ENCODE data around the gene PLEKHA7. TPM values are rescaled to one million over a fixed set of nuclear protein-coding genes. Genes with fewer than 3 reads are reported as not detected.
A peak's percentile ranks its signal among the peaks of the same experiment; 100 is the strongest.

Gene PLEKHA7
- total and polyA plus RNA-seq, 2 of the 13 experiments (the other 11 are each of a cell fraction or from before 2014, with no cell fraction given), result 17.5 to 18.7 TPM

DNA sequence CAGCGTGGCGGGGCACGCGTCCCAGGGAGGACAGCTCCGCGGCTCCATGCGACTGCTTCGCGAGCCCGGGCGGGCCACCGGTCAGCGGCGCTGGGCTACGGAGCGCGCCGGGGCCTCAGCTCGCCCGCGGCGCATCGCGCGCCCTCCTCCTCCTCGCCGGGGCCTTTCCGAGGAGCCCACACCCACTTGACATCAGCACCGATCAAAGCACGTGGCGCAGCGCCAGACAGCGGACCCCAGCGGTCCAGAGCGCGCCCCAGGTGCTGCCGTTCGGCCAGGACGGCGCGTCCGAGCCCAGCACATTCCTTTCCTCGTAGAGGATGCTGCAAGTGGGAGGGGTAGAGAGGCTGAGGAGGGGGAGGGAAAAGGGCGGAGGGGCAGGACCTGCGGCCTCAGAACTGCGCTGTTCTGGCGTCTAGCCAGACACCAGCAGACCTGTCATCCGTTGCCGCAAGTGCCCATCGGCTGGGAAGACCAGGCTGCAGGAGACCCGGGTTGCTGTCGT, 88.6 kb downstream of the PLEKHA7 start (continued):
- TF ChIP-seq HNRNPLL (IDR thresholded peaks at IDR 0.05; ENCODE audit: low read depth, low read length, poor library complexity, severe bottlenecking) (no peak), CHD2 (IDR thresholded peaks at IDR 0.05; ENCODE audit: low read depth, low read length) (0 out of 2 replicates have a peak, but pooled peaks have one; percentile 23), ZNF350 (CRISPR knock-in tag; IDR thresholded peaks at IDR 0.05; ENCODE audit: borderline replicate concordance, low read depth) (no peak), ZFYVE20 (CRISPR knock-in tag; IDR thresholded peaks at IDR 0.05; ENCODE audit: borderline replicate concordance, low read depth) (no peak), MAZ (IDR thresholded peaks at IDR 0.05; ENCODE audit: borderline replicate concordance, low read depth, low read length) (peak; percentile 58; the same call in 1 of the 2 replicates), MAZ (CRISPR knock-in tag; IDR thresholded peaks at IDR 0.05; ENCODE audit: low read depth) (no peak; the same call in 1 of the 2 replicates), DNMT1 (CRISPR knock-in tag; IDR thresholded peaks at IDR 0.05) (no peak), MTA1 (CRISPR knock-in tag; IDR thresholded peaks at IDR 0.05; ENCODE audit: borderline replicate concordance) (peak; percentile 47; the same call in 1 of the 2 replicates), ZNF484 (CRISPR knock-in tag; IDR thresholded peaks at IDR 0.05; ENCODE audit: borderline replicate concordance, low read depth) (no peak), RXRB (CRISPR knock-in tag; IDR thresholded peaks at IDR 0.05; ENCODE audit: borderline replicate concordance) (no peak), ZNF782 (CRISPR knock-in tag; IDR thresholded peaks at IDR 0.05; ENCODE audit: borderline replicate concordance) (0 out of 2 replicates have a peak, but pooled peaks have one; percentile 26), ATF7-NPFF (CRISPR knock-in tag; IDR thresholded peaks at IDR 0.05; ENCODE audit: low read depth) (0 out of 2 replicates have a peak, but pooled peaks have one; percentile 33), MXI1 (IDR thresholded peaks at IDR 0.05; ENCODE audit: borderline replicate concordance, low read depth, low read length) (peak; percentile 83; the same call in 2 of the 3 replicates), HDAC1 (CRISPR knock-in tag; IDR thresholded peaks at IDR 0.05) (no peak), HOXA7 (CRISPR knock-in tag; IDR thresholded peaks at IDR 0.05) (no peak)
- TF ChIP-seq, protein P1, sequence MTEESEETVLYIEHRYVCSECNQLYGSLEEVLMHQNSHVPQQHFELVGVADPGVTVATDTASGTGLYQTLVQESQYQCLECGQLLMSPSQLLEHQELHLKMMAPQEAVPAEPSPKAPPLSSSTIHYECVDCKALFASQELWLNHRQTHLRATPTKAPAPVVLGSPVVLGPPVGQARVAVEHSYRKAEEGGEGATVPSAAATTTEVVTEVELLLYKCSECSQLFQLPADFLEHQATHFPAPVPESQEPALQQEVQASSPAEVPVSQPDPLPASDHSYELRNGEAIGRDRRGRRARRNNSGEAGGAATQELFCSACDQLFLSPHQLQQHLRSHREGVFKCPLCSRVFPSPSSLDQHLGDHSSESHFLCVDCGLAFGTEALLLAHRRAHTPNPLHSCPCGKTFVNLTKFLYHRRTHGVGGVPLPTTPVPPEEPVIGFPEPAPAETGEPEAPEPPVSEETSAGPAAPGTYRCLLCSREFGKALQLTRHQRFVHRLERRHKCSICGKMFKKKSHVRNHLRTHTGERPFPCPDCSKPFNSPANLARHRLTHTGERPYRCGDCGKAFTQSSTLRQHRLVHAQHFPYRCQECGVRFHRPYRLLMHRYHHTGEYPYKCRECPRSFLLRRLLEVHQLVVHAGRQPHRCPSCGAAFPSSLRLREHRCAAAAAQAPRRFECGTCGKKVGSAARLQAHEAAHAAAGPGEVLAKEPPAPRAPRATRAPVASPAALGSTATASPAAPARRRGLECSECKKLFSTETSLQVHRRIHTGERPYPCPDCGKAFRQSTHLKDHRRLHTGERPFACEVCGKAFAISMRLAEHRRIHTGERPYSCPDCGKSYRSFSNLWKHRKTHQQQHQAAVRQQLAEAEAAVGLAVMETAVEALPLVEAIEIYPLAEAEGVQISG (CRISPR knock-in tag; IDR thresholded peaks at IDR 0.05), result no peak
- TF ChIP-seq, protein P2, sequence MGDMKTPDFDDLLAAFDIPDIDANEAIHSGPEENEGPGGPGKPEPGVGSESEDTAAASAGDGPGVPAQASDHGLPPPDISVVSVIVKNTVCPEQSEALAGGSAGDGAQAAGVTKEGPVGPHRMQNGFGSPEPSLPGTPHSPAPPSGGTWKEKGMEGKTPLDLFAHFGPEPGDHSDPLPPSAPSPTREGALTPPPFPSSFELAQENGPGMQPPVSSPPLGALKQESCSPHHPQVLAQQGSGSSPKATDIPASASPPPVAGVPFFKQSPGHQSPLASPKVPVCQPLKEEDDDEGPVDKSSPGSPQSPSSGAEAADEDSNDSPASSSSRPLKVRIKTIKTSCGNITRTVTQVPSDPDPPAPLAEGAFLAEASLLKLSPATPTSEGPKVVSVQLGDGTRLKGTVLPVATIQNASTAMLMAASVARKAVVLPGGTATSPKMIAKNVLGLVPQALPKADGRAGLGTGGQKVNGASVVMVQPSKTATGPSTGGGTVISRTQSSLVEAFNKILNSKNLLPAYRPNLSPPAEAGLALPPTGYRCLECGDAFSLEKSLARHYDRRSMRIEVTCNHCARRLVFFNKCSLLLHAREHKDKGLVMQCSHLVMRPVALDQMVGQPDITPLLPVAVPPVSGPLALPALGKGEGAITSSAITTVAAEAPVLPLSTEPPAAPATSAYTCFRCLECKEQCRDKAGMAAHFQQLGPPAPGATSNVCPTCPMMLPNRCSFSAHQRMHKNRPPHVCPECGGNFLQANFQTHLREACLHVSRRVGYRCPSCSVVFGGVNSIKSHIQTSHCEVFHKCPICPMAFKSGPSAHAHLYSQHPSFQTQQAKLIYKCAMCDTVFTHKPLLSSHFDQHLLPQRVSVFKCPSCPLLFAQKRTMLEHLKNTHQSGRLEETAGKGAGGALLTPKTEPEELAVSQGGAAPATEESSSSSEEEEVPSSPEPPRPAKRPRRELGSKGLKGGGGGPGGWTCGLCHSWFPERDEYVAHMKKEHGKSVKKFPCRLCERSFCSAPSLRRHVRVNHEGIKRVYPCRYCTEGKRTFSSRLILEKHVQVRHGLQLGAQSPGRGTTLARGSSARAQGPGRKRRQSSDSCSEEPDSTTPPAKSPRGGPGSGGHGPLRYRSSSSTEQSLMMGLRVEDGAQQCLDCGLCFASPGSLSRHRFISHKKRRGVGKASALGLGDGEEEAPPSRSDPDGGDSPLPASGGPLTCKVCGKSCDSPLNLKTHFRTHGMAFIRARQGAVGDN (CRISPR knock-in tag; IDR thresholded peaks at IDR 0.05), result peak; percentile 86
- TF ChIP-seq, protein P3, sequence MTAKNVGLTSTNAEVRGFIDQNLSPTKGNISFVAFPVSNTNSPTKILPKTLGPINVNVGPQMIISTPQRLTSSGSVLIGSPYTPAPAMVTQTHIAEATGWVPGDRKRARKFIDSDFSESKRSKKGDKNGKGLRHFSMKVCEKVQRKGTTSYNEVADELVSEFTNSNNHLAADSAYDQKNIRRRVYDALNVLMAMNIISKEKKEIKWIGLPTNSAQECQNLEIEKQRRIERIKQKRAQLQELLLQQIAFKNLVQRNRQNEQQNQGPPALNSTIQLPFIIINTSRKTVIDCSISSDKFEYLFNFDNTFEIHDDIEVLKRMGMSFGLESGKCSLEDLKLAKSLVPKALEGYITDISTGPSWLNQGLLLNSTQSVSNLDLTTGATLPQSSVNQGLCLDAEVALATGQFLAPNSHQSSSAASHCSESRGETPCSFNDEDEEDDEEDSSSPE (CRISPR knock-in tag; IDR thresholded peaks at IDR 0.05), result peak; percentile 40; the same call in 1 of the 2 replicates
- TF ChIP-seq, protein P4, sequence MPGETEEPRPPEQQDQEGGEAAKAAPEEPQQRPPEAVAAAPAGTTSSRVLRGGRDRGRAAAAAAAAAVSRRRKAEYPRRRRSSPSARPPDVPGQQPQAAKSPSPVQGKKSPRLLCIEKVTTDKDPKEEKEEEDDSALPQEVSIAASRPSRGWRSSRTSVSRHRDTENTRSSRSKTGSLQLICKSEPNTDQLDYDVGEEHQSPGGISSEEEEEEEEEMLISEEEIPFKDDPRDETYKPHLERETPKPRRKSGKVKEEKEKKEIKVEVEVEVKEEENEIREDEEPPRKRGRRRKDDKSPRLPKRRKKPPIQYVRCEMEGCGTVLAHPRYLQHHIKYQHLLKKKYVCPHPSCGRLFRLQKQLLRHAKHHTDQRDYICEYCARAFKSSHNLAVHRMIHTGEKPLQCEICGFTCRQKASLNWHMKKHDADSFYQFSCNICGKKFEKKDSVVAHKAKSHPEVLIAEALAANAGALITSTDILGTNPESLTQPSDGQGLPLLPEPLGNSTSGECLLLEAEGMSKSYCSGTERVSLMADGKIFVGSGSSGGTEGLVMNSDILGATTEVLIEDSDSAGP (CRISPR knock-in tag; IDR thresholded peaks at IDR 0.05; ENCODE audit: borderline replicate concordance), result peak; percentile 43; the same call in 1 of the 2 replicates
